Astrocyte of the cerebellum (primary cell): ENCODE results near the gene ACOX2.

Experiments
- DNase-seq: peaks from one replicate; pipeline ENCODE4 v3.0.0-alpha.2; 2011; ENCODE audit warnings: low read depth
- H3K4me3 ChIP-seq: 2 replicates; pipeline ENCODE4 v1.5.1; 2011; ENCODE audit warnings: mild to moderate bottlenecking, low read depth, low read length, moderate library complexity
- CTCF ChIP-seq: IDR thresholded peaks from 2 replicates; pipeline ENCODE4 v1.5.1; 2012; ENCODE audit warnings: low read length, low read depth, moderate library complexity, mild to moderate bottlenecking; ENCODE audit errors: missing control alignments
- in situ Hi-C: cut with HindIII; loops from 2 replicates; pipeline ENCODE4 v1.10.0; 2017; ENCODE audit warnings: low sequenced_read_pairs

The ACOX2 gene

GRCh38 chr3:58514405-58514804 lies 22.6 kb downstream of the ACOX2 start:
- H3K4me3 ChIP-seq: no peak overlapping the region
- in situ Hi-C loops: no loop called here
- no peak for TF ChIP-seq CTCF
- no peak for DNase-seq

- no peak for TF ChIP-seq CTCF
- H3K4me3 ChIP-seq: no peak overlapping the region
- in situ Hi-C loops: no loop called here
These were observed 28.6 kb downstream of the ACOX2 start for GRCh38 chr3:58508437-58508836.

GRCh38 chr3:58507356-58508078 lies 29.5 kb downstream of the ACOX2 start:
- DNase-seq: no peak
- no peak for TF ChIP-seq CTCF
- in situ Hi-C loops: no loop called here
- H3K4me3 ChIP-seq: no peak overlapping the region

More at GRCh38 chr3:58508437-58508836, 28.6 kb downstream of the ACOX2 start:
- no peak for DNase-seq

- no peak for TF ChIP-seq CTCF
- no peak overlapping the region for H3K4me3 ChIP-seq
- DNase-seq: no peak
- in situ Hi-C loops: no loop called here
These were observed 34.1 kb downstream of the ACOX2 start for GRCh38 chr3:58502872-58503271.

GRCh38 chr3:58497097-58497496 lies 39.9 kb downstream of the ACOX2 start:
- H3K4me3 ChIP-seq: no peak overlapping the region
- no peak for TF ChIP-seq CTCF
- in situ Hi-C loops: no loop called here
- DNase-seq: peak; percentile 79

GRCh38 chr3:58496206-58496857 lies 40.7 kb downstream of the ACOX2 start:
- no peak for TF ChIP-seq CTCF
- in situ Hi-C loops: no loop called here
- no peak for DNase-seq
- H3K4me3 ChIP-seq: no peak overlapping the region
